ENCODE results near the gene ASB18. TPM values are rescaled to one million over a fixed set of nuclear protein-coding genes. Genes with fewer than 3 reads are reported as not detected.

The ASB18 gene
- total and polyA plus RNA-seq, 9 donors = not detected

DNA sequence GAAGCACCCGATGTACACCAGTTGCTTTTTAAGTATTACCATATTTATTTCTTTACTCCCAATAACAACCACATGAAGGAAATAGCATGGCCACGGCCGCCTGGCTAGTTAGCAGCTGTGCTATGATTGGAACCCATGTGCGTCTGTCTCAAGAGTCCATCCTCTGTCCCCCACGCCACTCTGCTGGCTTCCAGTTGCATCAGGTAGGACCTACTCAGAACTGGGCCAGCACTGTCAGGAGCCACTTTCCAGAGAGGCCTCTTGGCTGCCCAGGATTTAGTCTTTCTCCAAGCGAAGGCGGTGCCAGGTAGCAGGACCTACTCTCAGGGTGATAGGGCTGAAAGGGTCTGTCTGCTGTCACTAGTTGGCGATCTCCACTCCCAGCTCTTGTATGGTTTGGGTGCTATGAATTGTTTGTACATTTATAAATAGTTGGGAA is 22.1 kb downstream of the ASB18 start:
- TF ChIP-seq EP300 (IDR thresholded peaks at IDR 0.05) (no peak), POLR2A (IDR thresholded peaks at IDR 0.05) (no peak)
- TF ChIP-seq, protein P1, sequence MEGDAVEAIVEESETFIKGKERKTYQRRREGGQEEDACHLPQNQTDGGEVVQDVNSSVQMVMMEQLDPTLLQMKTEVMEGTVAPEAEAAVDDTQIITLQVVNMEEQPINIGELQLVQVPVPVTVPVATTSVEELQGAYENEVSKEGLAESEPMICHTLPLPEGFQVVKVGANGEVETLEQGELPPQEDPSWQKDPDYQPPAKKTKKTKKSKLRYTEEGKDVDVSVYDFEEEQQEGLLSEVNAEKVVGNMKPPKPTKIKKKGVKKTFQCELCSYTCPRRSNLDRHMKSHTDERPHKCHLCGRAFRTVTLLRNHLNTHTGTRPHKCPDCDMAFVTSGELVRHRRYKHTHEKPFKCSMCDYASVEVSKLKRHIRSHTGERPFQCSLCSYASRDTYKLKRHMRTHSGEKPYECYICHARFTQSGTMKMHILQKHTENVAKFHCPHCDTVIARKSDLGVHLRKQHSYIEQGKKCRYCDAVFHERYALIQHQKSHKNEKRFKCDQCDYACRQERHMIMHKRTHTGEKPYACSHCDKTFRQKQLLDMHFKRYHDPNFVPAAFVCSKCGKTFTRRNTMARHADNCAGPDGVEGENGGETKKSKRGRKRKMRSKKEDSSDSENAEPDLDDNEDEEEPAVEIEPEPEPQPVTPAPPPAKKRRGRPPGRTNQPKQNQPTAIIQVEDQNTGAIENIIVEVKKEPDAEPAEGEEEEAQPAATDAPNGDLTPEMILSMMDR (IDR thresholded peaks at IDR 0.05) = no peak
- Histone ChIP-seq H3K27me3 (no peaks in the 10 kb centered on the region), H3K9me3 (peaks cover 0 to 10% of the 10 kb centered on the region in 2 donors), H3K36me3 (no peaks in the 10 kb centered on the region), H3K4me1 (ENCODE audit: insufficient read depth) (no peaks in the 10 kb centered on the region), H3K27ac (no peak overlapping the region), H3K4me3 (no peak overlapping the region)
- intact Hi-C loops (cut with DNase I) = no loop called here
- DNase-seq = no peak
- 89 to 91% (median 90%) methylated on average over 8 of the region's 8 CpGs for WGBS, 3 donors

DNA sequence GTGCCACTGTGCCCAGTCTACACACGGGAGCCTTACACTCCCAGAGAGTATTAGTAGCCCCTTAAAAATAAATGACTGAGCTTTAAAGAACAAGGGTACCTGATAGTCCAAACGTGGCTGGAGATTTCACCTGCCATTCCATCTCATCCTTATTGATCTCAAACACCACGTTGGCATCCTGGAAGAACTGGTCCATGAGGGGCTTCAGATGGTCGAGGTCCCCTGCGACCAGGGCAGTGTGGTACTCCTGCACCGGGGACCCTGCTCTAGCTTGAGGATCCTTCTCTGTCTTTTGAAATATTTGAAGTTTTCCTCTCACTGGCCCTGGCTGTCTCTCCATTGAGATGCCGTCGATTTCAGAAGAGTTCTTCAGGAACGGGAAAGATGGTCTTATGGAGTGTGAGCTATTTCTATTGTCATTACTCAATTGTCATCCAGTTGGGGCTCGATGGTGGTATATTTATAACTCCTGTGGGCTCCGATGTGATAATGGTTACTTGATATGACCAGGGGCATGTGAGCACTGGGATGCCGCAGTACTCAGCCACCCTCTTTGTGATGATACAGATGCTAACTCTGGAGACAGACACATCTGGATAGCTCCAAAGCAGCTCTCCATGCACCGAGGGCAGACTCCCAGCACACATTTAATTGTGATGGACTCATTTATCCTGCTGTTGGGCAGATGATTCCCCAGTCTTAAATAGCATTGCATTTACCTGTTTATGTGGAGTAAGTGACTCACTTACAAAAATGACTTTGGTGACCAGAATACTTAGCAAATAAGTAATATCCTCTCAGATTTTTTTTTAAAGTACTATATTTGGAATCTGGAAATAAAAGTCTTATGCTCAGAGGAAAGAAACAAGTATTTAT is 22.8 kb downstream of the ASB18 start:
- 79 to 84% (median 79%) methylated on average over 13 of the region's 13 CpGs for WGBS, 3 donors
- H3K4me1 ChIP-seq (ENCODE audit: insufficient read depth) = no peaks in the 10 kb centered on the region
- DNase-seq = no peak
- intact Hi-C loops (cut with DNase I) = no loop called here
- TF ChIP-seq, protein P1 (IDR thresholded peaks at IDR 0.05) = no peak
- no peak for TF ChIP-seq EP300 (IDR thresholded peaks at IDR 0.05)
- no peak for TF ChIP-seq POLR2A (IDR thresholded peaks at IDR 0.05)
- H3K36me3 ChIP-seq = no peaks in the 10 kb centered on the region
- H3K4me3 ChIP-seq = no peak overlapping the region
- H3K27ac ChIP-seq = no peak overlapping the region
- H3K27me3 ChIP-seq = no peaks in the 10 kb centered on the region
- H3K9me3 ChIP-seq = peaks cover 0 to 10% of the 10 kb centered on the region in 2 donors

DNA sequence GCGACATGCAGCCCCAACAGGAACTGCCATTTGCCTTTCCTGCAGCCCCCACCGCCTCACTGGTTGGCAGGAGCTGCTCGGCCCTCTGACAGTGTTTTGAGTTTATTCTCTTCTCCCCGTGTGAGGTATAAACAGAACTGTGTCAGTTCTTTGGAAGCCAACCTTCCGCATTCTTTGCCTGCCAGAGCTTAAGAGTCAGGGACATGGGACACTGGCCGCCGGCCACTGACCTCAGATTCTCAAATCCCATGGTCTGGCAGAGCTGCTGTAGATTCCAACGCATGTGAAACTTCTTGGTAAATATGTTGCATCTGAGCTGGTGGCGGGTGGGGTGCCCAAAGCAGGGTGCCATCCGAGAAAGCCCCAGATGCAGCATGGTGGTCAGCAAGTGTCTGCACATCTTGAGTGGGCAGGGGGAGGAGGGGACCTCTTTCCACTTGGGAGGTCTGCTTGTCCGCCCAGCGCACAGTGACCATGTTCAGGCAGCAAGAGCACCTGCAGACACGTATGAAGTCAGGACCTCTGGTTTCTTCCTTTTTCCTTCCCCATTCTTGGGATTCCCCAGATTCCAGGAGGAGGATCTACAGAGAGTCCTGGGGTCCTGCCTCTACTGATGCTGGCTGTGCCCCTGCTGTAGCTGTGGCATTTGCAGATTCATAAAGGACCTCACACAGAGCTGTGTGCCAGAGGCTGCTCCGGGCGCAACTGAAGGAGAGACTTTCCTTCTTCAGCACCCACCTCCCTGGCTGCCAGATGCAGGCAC is 23.8 kb downstream of the ASB18 start:
- H3K27me3 ChIP-seq = no peaks in the 10 kb centered on the region
- DNase-seq = no peak
- H3K27ac ChIP-seq = no peak overlapping the region
- 50 to 63% (median 53%) methylated on average over 15 of the region's 15 CpGs for WGBS, 3 donors
- no peaks in the 10 kb centered on the region for H3K4me1 ChIP-seq (ENCODE audit: insufficient read depth)
- H3K36me3 ChIP-seq = no peaks in the 10 kb centered on the region
- peaks cover 0 to 10% of the 10 kb centered on the region in 2 donors for H3K9me3 ChIP-seq
- intact Hi-C loops (cut with DNase I) = no loop called here
- no peak overlapping the region for H3K4me3 ChIP-seq
- no peak for TF ChIP-seq EP300 (IDR thresholded peaks at IDR 0.05)
- TF ChIP-seq POLR2A (IDR thresholded peaks at IDR 0.05) = no peak
- TF ChIP-seq, protein P1 (IDR thresholded peaks at IDR 0.05) = no peak

DNA sequence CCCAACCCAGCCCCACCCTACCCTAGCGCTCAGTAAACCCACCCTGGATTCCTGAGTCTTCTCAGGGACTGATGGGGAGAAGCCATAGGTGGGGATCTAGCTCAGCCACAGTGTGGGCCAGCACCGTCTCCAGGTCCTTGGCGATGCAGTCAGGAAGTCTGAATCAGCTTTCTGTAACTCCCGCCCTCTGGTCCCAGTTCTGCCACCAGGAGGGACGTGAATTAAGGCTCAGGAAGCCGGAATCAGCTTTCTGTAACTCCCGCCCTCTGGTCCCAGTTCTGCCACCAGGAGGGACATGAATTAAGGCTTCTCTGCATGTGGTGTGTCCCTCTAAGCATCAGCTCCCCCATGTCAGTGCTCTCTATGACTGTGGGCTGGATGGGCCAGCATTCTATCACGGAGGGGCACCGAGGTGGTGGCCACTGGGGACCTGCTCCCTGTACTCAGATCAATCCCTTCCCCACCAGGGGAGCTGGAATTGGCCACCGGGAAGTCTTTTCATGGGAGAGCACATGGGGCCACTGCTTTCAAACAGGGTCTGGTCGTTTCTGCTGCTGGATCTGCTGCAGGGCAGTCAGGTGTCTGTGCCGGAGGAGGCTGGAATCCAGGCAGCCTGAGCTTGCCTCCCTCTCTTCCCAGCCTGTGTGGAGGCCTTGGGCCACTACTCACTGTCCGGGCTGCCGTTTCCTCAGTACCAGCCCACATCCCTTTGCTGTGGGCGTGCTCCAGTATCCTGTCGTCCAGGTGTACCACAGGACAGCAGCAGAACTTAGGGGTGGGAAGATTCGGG is 24.7 kb downstream of the ASB18 start:
- TF ChIP-seq, protein P1 (IDR thresholded peaks at IDR 0.05) = no peak
- TF ChIP-seq EP300 (IDR thresholded peaks at IDR 0.05) (no peak), POLR2A (IDR thresholded peaks at IDR 0.05) (no peak)
- H3K36me3 ChIP-seq = no peaks in the 10 kb centered on the region
- no peaks in the 10 kb centered on the region for H3K4me1 ChIP-seq (ENCODE audit: insufficient read depth)
- WGBS, 3 donors = 64 to 66% (median 65%) methylated on average over 17 of the region's 17 CpGs
- no peak for DNase-seq
- H3K4me3 ChIP-seq = no peak overlapping the region
- intact Hi-C loops (cut with DNase I) = no loop called here
- H3K9me3 ChIP-seq = peaks cover 0 to 10% of the 10 kb centered on the region in 2 donors
- H3K27me3 ChIP-seq = no peaks in the 10 kb centered on the region
- no peak overlapping the region for H3K27ac ChIP-seq
